K562 (cell line): Measurements from ENCODE around the gene RYR1. TPM values are rescaled to one million over a fixed set of nuclear protein-coding genes. Genes with fewer than 3 reads are reported as not detected.
A peak's percentile ranks its signal among the peaks of the same experiment; 100 is the strongest.

ENCODE experiments used
- CSDE1 ChIP-seq, 2 experiments: fragments of 450-650 bp; IDR thresholded peaks; 2 replicates each; pipeline ENCODE4 v1.6.1; 2016; ENCODE audit warnings: mild to moderate bottlenecking in 1 of 2
- DMBX1 ChIP-seq: fragments of 250-450 bp; sonication (Bioruptor Pico); IDR thresholded peaks from 2 replicates; pipeline ENCODE4 v1.8.0; 2022; ENCODE audit warnings: inconsistent platforms, mild to moderate bottlenecking, moderate library complexity, borderline replicate concordance
- FOXK1 ChIP-seq: sonication (generic); formaldehyde crosslinking; IDR thresholded peaks from 2 replicates; pipeline ENCODE4 v1.8.0; 2022; ENCODE audit warnings: missing genetic modification reagents, mild to moderate bottlenecking, borderline replicate concordance
- HDAC3 ChIP-seq: fragments of 450-650 bp; IDR thresholded peaks from 2 replicates; pipeline ENCODE4 v1.6.1; 2018; ENCODE audit warnings: borderline replicate concordance, mild to moderate bottlenecking, moderate library complexity; ENCODE audit not compliant: partially characterized antibody
- IRF2 ChIP-seq: sonication (generic); formaldehyde crosslinking; IDR thresholded peaks from 2 replicates; pipeline ENCODE4 v1.8.1; 2022; ENCODE audit warnings: mild to moderate bottlenecking, missing genetic modification reagents
- OTX1 ChIP-seq: fragments of 450-650 bp; formaldehyde crosslinking; IDR thresholded peaks from 2 replicates; pipeline ENCODE4 v1.4.0; 2022; ENCODE audit warnings: mild to moderate bottlenecking
- SAFB2 ChIP-seq: fragments of 200-400 bp; formaldehyde crosslinking; IDR thresholded peaks from 2 replicates; pipeline ENCODE4 v1.6.1; 2018; ENCODE audit warnings: borderline replicate concordance, low read length, low read depth, moderate library complexity; ENCODE audit not compliant: severe bottlenecking
- SMAD1 ChIP-seq: fragments of 150-350 bp; IDR thresholded peaks from 2 replicates; pipeline ENCODE4 v1.6.1; 2014; ENCODE audit warnings: low read length, low read depth; ENCODE audit not compliant: partially characterized antibody
- TCF7L2 ChIP-seq: fragments of 150-350 bp; IDR thresholded peaks from 2 replicates; pipeline ENCODE4 v1.6.1; 2016; ENCODE audit warnings: low read depth, mild to moderate bottlenecking, low read length, moderate library complexity
- polyA plus RNA-seq, 8 experiments: library from polyadenylated mRNA; depleted of rRNA in 4 of 8; stranded (reverse) in 5 of 8; unstranded in 3 of 8; fragments of >200 nt; fragmentation: Nextera tagmentation in 2 of 8; fragmentation: Illumina TruSeq in 1 of 8; extraction: Ambion mirVana in 2 of 8; extraction: Trizol in 1 of 8; gene quantifications; 2 replicates each; pipeline versions ENCODE4 v1.2.1 to v1.2.3, GENCODE V29; 2011 to 2014; ENCODE audit warnings: inconsistent platforms in 1 of 8, missing spikeins in 1 of 8
- total RNA-seq, 7 experiments: library from RNA; depleted of rRNA in 6 of 7; stranded (reverse); fragments of >200 nt in 6 of 7; fragmentation: Illumina TruSeq in 2 of 7; extraction: Trizol in 2 of 7; gene quantifications; 2 replicates each; pipeline versions ENCODE4 v1.2.1 to v1.2.3, GENCODE V29; 2011 to 2021; ENCODE audit warnings: low replicate concordance in 1 of 7
- TF ChIP-seq, protein P1 (sequence below): fragments of 450-650 bp; IDR thresholded peaks from 2 replicates; pipeline ENCODE4 v1.6.1; 2016; ENCODE audit warnings: antibody characterized with exemption
- TF ChIP-seq, protein P2 (sequence below), 2 experiments: fragments of 250-450 bp in 1 of 2; fragments of 450-650 bp in 1 of 2; sonication (Bioruptor Pico) in 1 of 2; IDR thresholded peaks; 2 replicates each; pipeline versions ENCODE4 v1.6.1 to v1.8.0; 2016 to 2021; ENCODE audit warnings: mild to moderate bottlenecking in 2 of 2, moderate library complexity in 2 of 2, missing compliant biosample characterization in 1 of 2, missing genetic modification characterization in 1 of 2
- TF ChIP-seq, protein P3 (sequence below), 2 experiments: fragments of 450-650 bp in 1 of 2; sonication (generic) in 1 of 2; formaldehyde crosslinking in 1 of 2; IDR thresholded peaks; 2 replicates each; pipeline versions ENCODE4 v1.7.1 to v1.9.0; 2016 to 2022; ENCODE audit warnings: inconsistent platforms in 1 of 2, mild to moderate bottlenecking in 1 of 2, missing genetic modification reagents in 1 of 2
- TF ChIP-seq, protein P4 (sequence below): fragments of 450-650 bp; IDR thresholded peaks from 2 replicates; pipeline ENCODE4 v1.6.1; 2018; ENCODE audit warnings: mild to moderate bottlenecking, low read depth; ENCODE audit not compliant: partially characterized antibody

The RYR1 gene
- total and polyA plus RNA-seq, 9 of the 15 experiments (the other 6 are each of a cell fraction or from before 2014, with no cell fraction given), result 0.11 to 7.4 (median 3.7) TPM

DNA sequence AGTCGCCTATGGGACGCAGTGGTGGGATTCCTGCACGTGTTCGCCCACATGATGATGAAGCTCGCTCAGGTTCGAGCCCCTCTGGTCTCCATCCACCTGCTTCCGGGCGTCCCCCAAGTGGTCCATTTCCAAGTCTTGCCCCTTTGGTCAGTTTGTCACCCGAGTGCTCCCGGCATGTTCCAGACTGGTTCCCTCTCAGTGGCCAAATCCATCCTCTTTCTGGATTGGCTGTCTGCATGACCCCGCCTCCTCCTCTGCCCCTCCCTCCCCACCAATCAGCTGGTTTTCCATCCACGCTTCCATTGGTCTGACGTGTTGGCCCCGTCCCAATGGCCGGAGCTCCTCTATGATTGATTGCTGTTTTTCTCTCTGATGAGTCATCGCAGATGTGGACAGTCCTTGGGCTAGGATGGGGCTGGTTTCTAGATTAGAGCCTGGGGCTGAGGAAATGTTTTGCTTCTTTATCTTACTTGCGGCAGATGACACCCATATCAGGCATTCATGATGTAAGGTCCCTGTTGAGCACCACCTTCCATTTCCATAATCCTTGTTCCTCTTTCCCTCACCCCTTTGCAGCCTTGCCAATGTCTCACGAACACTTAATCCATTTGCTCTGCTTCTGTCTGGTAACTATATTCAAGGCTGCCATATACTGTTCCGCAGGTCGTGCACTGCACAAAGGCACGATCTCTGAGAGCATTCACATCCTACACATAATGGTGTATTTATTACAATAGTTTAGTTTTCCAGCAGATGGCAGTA lies 110.5 kb downstream of the RYR1 start (continued):
- TF ChIP-seq, protein P1, sequence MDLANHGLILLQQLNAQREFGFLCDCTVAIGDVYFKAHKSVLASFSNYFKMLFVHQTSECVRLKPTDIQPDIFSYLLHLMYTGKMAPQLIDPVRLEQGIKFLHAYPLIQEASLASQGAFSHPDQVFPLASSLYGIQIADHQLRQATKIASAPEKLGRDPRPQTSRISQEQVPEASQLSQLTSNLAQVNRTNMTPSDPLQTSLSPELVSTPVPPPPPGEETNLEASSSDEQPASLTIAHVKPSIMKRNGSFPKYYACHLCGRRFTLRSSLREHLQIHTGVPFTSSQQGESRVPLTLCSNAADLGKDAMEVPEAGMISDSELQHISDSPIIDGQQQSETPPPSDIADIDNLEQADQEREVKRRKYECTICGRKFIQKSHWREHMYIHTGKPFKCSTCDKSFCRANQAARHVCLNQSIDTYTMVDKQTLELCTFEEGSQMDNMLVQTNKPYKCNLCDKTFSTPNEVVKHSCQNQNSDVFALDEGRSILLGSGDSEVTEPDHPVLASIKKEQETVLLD, result peak; percentile 83
- peak in 1 of 2 experiments; percentile 59; a peak in 1 of 4 replicates for TF ChIP-seq CSDE1 (IDR thresholded peaks at IDR 0.05)
- peak; percentile 24 for TF ChIP-seq SMAD1
- TF ChIP-seq, protein P2, sequence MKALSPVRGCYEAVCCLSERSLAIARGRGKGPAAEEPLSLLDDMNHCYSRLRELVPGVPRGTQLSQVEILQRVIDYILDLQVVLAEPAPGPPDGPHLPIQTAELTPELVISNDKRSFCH (CRISPR knock-in tag; IDR thresholded peaks at IDR 0.05), result no peak
- TF ChIP-seq, protein P2 (tag; IDR thresholded peaks at IDR 0.05), result no peak; the same call in 1 of the 2 replicates
- no peak for TF ChIP-seq FOXK1
- TF ChIP-seq, protein P3, sequence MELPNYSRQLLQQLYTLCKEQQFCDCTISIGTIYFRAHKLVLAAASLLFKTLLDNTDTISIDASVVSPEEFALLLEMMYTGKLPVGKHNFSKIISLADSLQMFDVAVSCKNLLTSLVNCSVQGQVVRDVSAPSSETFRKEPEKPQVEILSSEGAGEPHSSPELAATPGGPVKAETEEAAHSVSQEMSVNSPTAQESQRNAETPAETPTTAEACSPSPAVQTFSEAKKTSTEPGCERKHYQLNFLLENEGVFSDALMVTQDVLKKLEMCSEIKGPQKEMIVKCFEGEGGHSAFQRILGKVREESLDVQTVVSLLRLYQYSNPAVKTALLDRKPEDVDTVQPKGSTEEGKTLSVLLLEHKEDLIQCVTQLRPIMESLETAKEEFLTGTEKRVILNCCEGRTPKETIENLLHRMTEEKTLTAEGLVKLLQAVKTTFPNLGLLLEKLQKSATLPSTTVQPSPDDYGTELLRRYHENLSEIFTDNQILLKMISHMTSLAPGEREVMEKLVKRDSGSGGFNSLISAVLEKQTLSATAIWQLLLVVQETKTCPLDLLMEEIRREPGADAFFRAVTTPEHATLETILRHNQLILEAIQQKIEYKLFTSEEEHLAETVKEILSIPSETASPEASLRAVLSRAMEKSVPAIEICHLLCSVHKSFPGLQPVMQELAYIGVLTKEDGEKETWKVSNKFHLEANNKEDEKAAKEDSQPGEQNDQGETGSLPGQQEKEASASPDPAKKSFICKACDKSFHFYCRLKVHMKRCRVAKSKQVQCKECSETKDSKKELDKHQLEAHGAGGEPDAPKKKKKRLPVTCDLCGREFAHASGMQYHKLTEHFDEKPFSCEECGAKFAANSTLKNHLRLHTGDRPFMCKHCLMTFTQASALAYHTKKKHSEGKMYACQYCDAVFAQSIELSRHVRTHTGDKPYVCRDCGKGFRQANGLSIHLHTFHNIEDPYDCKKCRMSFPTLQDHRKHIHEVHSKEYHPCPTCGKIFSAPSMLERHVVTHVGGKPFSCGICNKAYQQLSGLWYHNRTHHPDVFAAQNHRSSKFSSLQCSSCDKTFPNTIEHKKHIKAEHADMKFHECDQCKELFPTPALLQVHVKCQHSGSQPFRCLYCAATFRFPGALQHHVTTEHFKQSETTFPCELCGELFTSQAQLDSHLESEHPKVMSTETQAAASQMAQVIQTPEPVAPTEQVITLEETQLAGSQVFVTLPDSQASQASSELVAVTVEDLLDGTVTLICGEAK (IDR thresholded peaks at IDR 0.05), result no peak; the same call in 1 of the 2 replicates
- TF ChIP-seq, protein P3 (CRISPR knock-in tag; IDR thresholded peaks at IDR 0.05), result no peak
- TF ChIP-seq, protein P4, sequence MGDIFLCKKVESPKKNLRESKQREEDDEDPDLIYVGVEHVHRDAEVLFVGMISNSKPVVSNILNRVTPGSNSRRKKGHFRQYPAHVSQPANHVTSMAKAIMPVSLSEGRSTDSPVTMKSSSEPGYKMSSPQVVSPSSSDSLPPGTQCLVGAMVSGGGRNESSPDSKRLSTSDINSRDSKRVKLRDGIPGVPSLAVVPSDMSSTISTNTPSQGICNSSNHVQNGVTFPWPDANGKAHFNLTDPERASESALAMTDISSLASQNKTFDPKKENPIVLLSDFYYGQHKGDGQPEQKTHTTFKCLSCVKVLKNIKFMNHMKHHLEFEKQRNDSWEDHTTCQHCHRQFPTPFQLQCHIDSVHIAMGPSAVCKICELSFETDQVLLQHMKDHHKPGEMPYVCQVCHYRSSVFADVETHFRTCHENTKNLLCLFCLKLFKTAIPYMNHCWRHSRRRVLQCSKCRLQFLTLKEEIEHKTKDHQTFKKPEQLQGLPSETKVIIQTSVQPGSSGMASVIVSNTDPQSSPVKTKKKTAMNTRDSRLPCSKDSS, result no peak
- TF ChIP-seq OTX1 (CRISPR knock-in tag), result peak; percentile 33; the same call in 1 of the 2 replicates
- TF ChIP-seq DMBX1 (CRISPR knock-in tag), result peak; percentile 66; the same call in 1 of the 2 replicates
- no peak for TF ChIP-seq SAFB2
- no peak for TF ChIP-seq TCF7L2
- TF ChIP-seq HDAC3, result peak; percentile 87
- no peak for TF ChIP-seq IRF2 (CRISPR knock-in tag)
